ENCODE data around the gene BPIFB2.

BPIFB2 gene

GRCh38 chr20:33022694-33023438 lies 15.4 kb downstream of the BPIFB2 start:
- FAIRE-seq, result no peak

GRCh38 chr20:33023439-33024242 lies 16.1 kb downstream of the BPIFB2 start:
- FAIRE-seq, result no peak

GRCh38 chr20:33024243-33024560 lies 16.7 kb downstream of the BPIFB2 start:
- FAIRE-seq, result no peak

- no peak for FAIRE-seq
Observed at GRCh38 chr20:33024609-33025317, 17.3 kb downstream of the BPIFB2 start.

- no peak for FAIRE-seq
Observed at GRCh38 chr20:33025318-33025876, 17.9 kb downstream of the BPIFB2 start.

- FAIRE-seq, result no peak
Observed at GRCh38 chr20:33026072-33026778, 18.7 kb downstream of the BPIFB2 start.

- no peak for FAIRE-seq
Observed at GRCh38 chr20:33026779-33027759, 19.6 kb downstream of the BPIFB2 start.

GRCh38 chr20:33027769-33028751 lies 20.6 kb downstream of the BPIFB2 start:
- FAIRE-seq, result no peak

- FAIRE-seq, result no peak
Observed at GRCh38 chr20:33028875-33029274, 21.4 kb downstream of the BPIFB2 start.

- FAIRE-seq, result no peak
Observed at GRCh38 chr20:33030076-33030475, 22.6 kb downstream of the BPIFB2 start.

GRCh38 chr20:33030569-33030968 lies 23.1 kb downstream of the BPIFB2 start:
- FAIRE-seq, result no peak

GRCh38 chr20:33031531-33031930 lies 24.0 kb downstream of the BPIFB2 start, which contains the start of gene BPIFB6:
Gene BPIFB6, plus strand, starts transcription at chr20:33031648. Its CDS starts 0 bp downstream, at chr20:33031648.
- no peak for FAIRE-seq

GRCh38 chr20:33032555-33032954 lies 25.1 kb downstream of the BPIFB2 start:
- no peak for FAIRE-seq

- FAIRE-seq, result no peak
Observed at GRCh38 chr20:33033381-33033780, 25.9 kb downstream of the BPIFB2 start.

- FAIRE-seq, result no peak
Observed at GRCh38 chr20:33034115-33034514, 26.6 kb downstream of the BPIFB2 start.

GRCh38 chr20:33034901-33035492 lies 27.5 kb downstream of the BPIFB2 start:
- FAIRE-seq, result no peak

GRCh38 chr20:33037456-33037855 lies 30.0 kb downstream of the BPIFB2 start:
- no peak for FAIRE-seq

GRCh38 chr20:33038243-33038642 lies 30.7 kb downstream of the BPIFB2 start:
- no peak for FAIRE-seq

GRCh38 chr20:33042430-33042829 lies 34.9 kb downstream of the BPIFB2 start:
- no peak for FAIRE-seq

Data from A204.1 (cell line).